Endodermal cell (in vitro differentiated cells): ENCODE results near the gene USP38. TPM values are rescaled to one million over a fixed set of nuclear protein-coding genes. Genes with fewer than 3 reads are reported as not detected.

ENCODE experiments used
- DNase-seq: peaks from one replicate; pipeline ENCODE4 v3.0.0-alpha.2; 2017
- H3K27ac ChIP-seq: 2 replicates; pipeline ENCODE4 v1.5.1; 2013; ENCODE audit warnings: mild to moderate bottlenecking, low read depth, low read length, moderate library complexity
- H3K27me3 ChIP-seq: 2 replicates; pipeline ENCODE4 v1.6.1; 2013; ENCODE audit warnings: mild to moderate bottlenecking, low read length, moderate library complexity; ENCODE audit not compliant: insufficient read depth, control insufficient read depth, poor library complexity, severe bottlenecking
- H3K36me3 ChIP-seq: 2 replicates; pipeline ENCODE4 v1.7.0; 2013; ENCODE audit warnings: mild to moderate bottlenecking, low read length, moderate library complexity; ENCODE audit not compliant: control insufficient read depth, insufficient read depth
- H3K4me1 ChIP-seq: one replicate; pipeline ENCODE4 v1.7.0; 2013; ENCODE audit warnings: low read length; ENCODE audit not compliant: control insufficient read depth, insufficient read depth
- H3K4me3 ChIP-seq: 2 replicates; pipeline ENCODE4 v1.5.1; 2013; ENCODE audit warnings: mild to moderate bottlenecking, low read length, moderate library complexity
- H3K9ac ChIP-seq: 2 replicates; pipeline ENCODE4 v1.6.1; 2013; ENCODE audit warnings: mild to moderate bottlenecking, low read length, moderate library complexity; ENCODE audit not compliant: poor library complexity, severe bottlenecking; ENCODE audit errors: extremely low read depth
- H3K9me3 ChIP-seq: 2 replicates; pipeline ENCODE4 v1.6.1; 2013; ENCODE audit warnings: mild to moderate bottlenecking, low read length, moderate library complexity; ENCODE audit not compliant: control insufficient read depth
- H3K27ac Mint-ChIP-seq: 2 replicates; pipeline ENCODE4 v1.8.0; 2020; ENCODE audit warnings: mixed read lengths
- H3K27me3 Mint-ChIP-seq: 2 replicates; pipeline ENCODE4 v1.8.0; 2021; ENCODE audit warnings: mild to moderate bottlenecking, mixed read lengths; ENCODE audit not compliant: insufficient read depth
- H3K36me3 Mint-ChIP-seq: 2 replicates; pipeline ENCODE4 v1.8.0; 2020; ENCODE audit warnings: low read depth, mixed read lengths
- H3K4me1 Mint-ChIP-seq: 2 replicates; pipeline ENCODE4 v1.8.0; 2020; ENCODE audit warnings: mixed read lengths
- H3K4me3 Mint-ChIP-seq: 2 replicates; pipeline ENCODE4 v1.8.0; 2020; ENCODE audit warnings: mild to moderate bottlenecking, moderate library complexity, mixed read lengths
- H3K9me3 Mint-ChIP-seq: 2 replicates; pipeline ENCODE4 v1.8.0; 2020; ENCODE audit warnings: mild to moderate bottlenecking, mixed read lengths
- WGBS, 2 experiments: methylation state at CpG; one replicate each; pipeline versions ENCODE4 v1.1.5 to v1.1.7; 2013; ENCODE audit warnings: missing lambda C conversion rate in 2 of 2, mixed read lengths in 1 of 2; ENCODE audit not compliant: insufficient coverage in 1 of 2, insufficient read length in 1 of 2; 5-methylcytosine and 5-hydroxymethylcytosine counted together
- total RNA-seq, 2 donors: library from RNA; stranded (reverse); fragmentation: NEBNext Ultra II Directional in 1 of 2; extraction: Animal tissue kit (Norgen Biotek cat#: 25700) in 1 of 2; gene quantifications; 2 replicates in 1 of 2; 3 replicates in 1 of 2; pipeline ENCODE4 v1.2.1, GENCODE V29; 2021
- TF ChIP-seq, protein P1 (sequence below): fragments of 200-600 bp; sonication (generic); conservative IDR thresholded peaks from 2 replicates; pipeline ENCODE4 v1.5.0; 2021; ENCODE audit warnings: antibody characterized with exemption, mild to moderate bottlenecking

The USP38 gene
- total RNA-seq, 2 donors from 2014 or later, result 15.6 to 15.7 TPM

DNA sequence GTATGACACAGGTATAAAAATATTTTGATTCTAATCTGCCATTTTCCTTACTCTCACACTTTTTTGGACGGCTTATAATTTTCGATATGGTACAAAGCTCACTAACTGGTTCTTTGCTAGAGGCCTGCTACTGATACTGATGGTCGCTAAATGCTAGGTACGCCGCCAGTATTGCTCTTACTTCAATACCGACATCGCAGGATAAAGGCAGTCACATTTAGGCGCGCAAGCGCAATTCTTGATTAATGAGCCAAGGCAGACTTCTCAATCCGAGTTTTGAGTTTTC, 557 bp upstream of the USP38 start:
- WGBS, 2 experiments, result 1 to 2% methylated on average over 11 of the region's 11 CpGs
- no peak for DNase-seq
- TF ChIP-seq, protein P1, sequence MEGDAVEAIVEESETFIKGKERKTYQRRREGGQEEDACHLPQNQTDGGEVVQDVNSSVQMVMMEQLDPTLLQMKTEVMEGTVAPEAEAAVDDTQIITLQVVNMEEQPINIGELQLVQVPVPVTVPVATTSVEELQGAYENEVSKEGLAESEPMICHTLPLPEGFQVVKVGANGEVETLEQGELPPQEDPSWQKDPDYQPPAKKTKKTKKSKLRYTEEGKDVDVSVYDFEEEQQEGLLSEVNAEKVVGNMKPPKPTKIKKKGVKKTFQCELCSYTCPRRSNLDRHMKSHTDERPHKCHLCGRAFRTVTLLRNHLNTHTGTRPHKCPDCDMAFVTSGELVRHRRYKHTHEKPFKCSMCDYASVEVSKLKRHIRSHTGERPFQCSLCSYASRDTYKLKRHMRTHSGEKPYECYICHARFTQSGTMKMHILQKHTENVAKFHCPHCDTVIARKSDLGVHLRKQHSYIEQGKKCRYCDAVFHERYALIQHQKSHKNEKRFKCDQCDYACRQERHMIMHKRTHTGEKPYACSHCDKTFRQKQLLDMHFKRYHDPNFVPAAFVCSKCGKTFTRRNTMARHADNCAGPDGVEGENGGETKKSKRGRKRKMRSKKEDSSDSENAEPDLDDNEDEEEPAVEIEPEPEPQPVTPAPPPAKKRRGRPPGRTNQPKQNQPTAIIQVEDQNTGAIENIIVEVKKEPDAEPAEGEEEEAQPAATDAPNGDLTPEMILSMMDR, result no peak

DNA sequence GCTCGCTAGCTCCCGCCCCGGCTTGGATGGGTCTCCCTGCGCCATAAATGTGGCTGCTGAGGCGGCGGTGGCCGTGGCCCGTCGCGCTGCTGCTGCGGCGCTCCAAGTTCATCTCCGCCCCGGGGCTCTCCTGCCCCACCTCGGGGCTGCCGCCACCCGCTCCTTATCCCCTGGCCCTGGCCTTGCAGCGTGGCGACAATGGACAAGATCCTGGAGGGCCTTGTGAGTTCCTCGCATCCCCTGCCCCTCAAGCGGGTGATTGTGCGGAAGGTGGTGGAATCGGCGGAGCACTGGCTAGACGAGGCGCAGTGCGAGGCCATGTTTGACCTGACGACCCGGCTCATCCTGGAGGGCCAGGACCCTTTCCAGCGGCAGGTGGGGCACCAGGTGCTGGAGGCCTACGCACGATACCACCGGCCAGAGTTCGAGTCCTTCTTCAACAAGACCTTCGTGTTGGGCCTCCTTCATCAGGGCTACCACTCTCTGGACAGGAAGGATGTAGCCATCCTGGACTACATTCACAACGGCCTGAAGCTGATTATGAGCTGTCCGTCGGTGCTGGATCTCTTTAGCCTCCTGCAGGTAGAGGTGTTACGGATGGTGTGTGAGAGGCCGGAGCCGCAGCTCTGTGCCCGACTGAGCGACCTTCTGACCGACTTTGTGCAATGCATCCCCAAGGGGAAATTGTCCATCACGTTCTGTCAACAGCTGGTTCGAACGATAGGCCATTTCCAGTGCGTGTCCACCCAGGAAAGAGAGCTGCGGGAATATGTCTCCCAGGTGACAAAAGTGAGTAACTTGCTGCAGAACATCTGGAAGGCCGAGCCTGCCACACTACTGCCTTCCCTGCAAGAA, 763 bp downstream of the USP38 start:
- Histone ChIP-seq H3K27ac (peak overlapping the region; percentile 67), H3K9me3 (no peaks in the 10 kb centered on the region), H3K4me3 (peak overlapping the region; percentile 95), H3K36me3 (peaks cover 24% of the 10 kb centered on the region), H3K9ac (peak overlapping the region; percentile 55), H3K4me1 (peaks cover 7% of the 10 kb centered on the region), H3K27me3 (no peaks in the 10 kb centered on the region)
- peak overlapping the region; percentile 98 for H3K4me3 Mint-ChIP-seq
- WGBS, 2 experiments, result 1 to 2% methylated on average over 34 to 50 of the region's 50 CpGs
- peak overlapping the region; percentile 96 for H3K27ac Mint-ChIP-seq
- no peaks in the 10 kb centered on the region for H3K9me3 Mint-ChIP-seq
- H3K36me3 Mint-ChIP-seq, result peaks cover 8% of the 10 kb centered on the region
- no peaks in the 10 kb centered on the region for H3K27me3 Mint-ChIP-seq
- H3K4me1 Mint-ChIP-seq, result peaks cover 32% of the 10 kb centered on the region
- peak; percentile 81 for DNase-seq
- TF ChIP-seq, protein P1, result no peak

More for the DNA sequence above, 557 bp upstream of the USP38 start:
- peak overlapping the region; percentile 90 for H3K27ac ChIP-seq
- peak overlapping the region; percentile 98 for H3K4me3 Mint-ChIP-seq
- H3K36me3 ChIP-seq, result peaks cover 11% of the 10 kb centered on the region
- no peaks in the 10 kb centered on the region for H3K36me3 Mint-ChIP-seq
- H3K4me3 ChIP-seq, result peak overlapping the region; percentile 97
- H3K9ac ChIP-seq, result peak overlapping the region; percentile 80
- H3K4me1 ChIP-seq, result peaks cover 7% of the 10 kb centered on the region
- no peaks in the 10 kb centered on the region for H3K9me3 ChIP-seq
- H3K27me3 ChIP-seq, result no peaks in the 10 kb centered on the region
- peaks cover 1% of the 10 kb centered on the region for H3K9me3 Mint-ChIP-seq
- H3K4me1 Mint-ChIP-seq, result peaks cover 25% of the 10 kb centered on the region
- H3K27me3 Mint-ChIP-seq, result no peaks in the 10 kb centered on the region
- H3K27ac Mint-ChIP-seq, result peak overlapping the region; percentile 98

DNA sequence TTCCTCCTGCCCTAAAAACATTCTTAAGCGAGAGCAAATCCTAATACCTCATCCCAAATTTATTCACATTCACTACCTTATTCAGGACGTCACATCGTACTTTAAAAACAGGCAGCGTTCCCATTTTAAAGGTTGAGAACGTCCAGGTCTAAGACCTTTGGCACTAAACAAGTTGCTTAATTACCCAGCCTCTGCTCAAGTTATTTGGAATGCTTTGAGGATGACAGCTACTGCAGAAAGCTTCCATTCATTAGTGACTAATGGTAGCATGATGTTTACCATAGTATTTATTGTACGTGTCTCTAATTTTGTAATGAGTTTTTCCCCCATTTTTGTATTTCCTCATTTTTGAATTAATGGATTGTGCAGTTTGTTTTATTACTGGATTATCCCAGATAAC, 1.5 kb downstream of the USP38 start:
- peak overlapping the region; percentile 95 for H3K4me3 ChIP-seq
- no peaks in the 10 kb centered on the region for H3K9me3 ChIP-seq

More for the DNA sequence above, 1.5 kb downstream of the USP38 start:
- Mint-ChIP-seq H3K9me3 (no peaks in the 10 kb centered on the region), H3K4me3 (peak overlapping the region; percentile 98), H3K4me1 (peaks cover 32% of the 10 kb centered on the region), H3K27ac (peak overlapping the region; percentile 96), H3K27me3 (no peaks in the 10 kb centered on the region), H3K36me3 (peaks cover 15% of the 10 kb centered on the region)
- Histone ChIP-seq H3K36me3 (peaks cover 31% of the 10 kb centered on the region), H3K27ac (no peak overlapping the region), H3K9ac (peak overlapping the region; percentile 55), H3K4me1 (peaks cover 7% of the 10 kb centered on the region), H3K27me3 (no peaks in the 10 kb centered on the region)
- TF ChIP-seq, protein P1, result no peak
- 3 to 7% methylated on average over 6 of the region's 6 CpGs for whole genome bisulfite sequencing, 2 experiments
- no peak for DNase-seq
